Upper lobe of right lung (tissue), 1 donor: ENCODE results near the gene CDK18. TPM values are rescaled to one million over a fixed set of nuclear protein-coding genes. Genes with fewer than 3 reads are reported as not detected.
A peak's percentile ranks its signal among the peaks of the same experiment; 100 is the strongest.

Experiments used
- ATAC-seq: fragments of 200-7000 bp; cut with Tn5 transposase; one replicate; pipeline ENCODE4 v1.9.1; 2020; ENCODE audit warnings: mild to moderate bottlenecking, moderate library complexity
- DNase-seq: peaks from one replicate; pipeline ENCODE4 v3.0.0-alpha.2; 2020
- H3K27ac ChIP-seq: fragments of 200-600 bp; one replicate; pipeline ENCODE4 v1.8.0; 2022
- H3K27me3 ChIP-seq: fragments of 200-600 bp; one replicate; pipeline ENCODE4 v1.8.0; 2022; ENCODE audit warnings: mild to moderate bottlenecking
- H3K36me3 ChIP-seq: fragments of 200-600 bp; one replicate; pipeline ENCODE4 v1.8.0; 2022
- H3K4me1 ChIP-seq: fragments of 200-600 bp; one replicate; pipeline ENCODE4 v1.8.0; 2022
- H3K4me3 ChIP-seq: fragments of 200-600 bp; one replicate; pipeline ENCODE4 v1.8.0; 2022; ENCODE audit warnings: mild to moderate bottlenecking
- H3K9me3 ChIP-seq: fragments of 200-600 bp; one replicate; pipeline ENCODE4 v1.8.0; 2022
- intact Hi-C: fragments of 100-400 bp; cut with DNase I; formaldehyde crosslinking; loops from one replicate; pipeline ENCODE4 v1.11.0; 2022
- total RNA-seq: library from RNA; stranded (reverse); fragmentation: NEBNext Ultra II Directional; extraction: Animal tissue kit (Norgen Biotek cat#: 25700); gene quantifications from one replicate; pipeline ENCODE4 v1.2.1, GENCODE V29; 2021
- TF ChIP-seq, protein P1 (sequence below): fragments of 200-600 bp; IDR thresholded peaks from one replicate; pipeline ENCODE4 v1.8.0; 2022; ENCODE audit warnings: antibody characterized with exemption
- donor health status: DM: no; HTN: yes; CAD: no; lungs with severe emphysema.

The CDK18 gene
- total RNA-seq, 1 donor from 2014 or later, result 31.6 TPM

DNA sequence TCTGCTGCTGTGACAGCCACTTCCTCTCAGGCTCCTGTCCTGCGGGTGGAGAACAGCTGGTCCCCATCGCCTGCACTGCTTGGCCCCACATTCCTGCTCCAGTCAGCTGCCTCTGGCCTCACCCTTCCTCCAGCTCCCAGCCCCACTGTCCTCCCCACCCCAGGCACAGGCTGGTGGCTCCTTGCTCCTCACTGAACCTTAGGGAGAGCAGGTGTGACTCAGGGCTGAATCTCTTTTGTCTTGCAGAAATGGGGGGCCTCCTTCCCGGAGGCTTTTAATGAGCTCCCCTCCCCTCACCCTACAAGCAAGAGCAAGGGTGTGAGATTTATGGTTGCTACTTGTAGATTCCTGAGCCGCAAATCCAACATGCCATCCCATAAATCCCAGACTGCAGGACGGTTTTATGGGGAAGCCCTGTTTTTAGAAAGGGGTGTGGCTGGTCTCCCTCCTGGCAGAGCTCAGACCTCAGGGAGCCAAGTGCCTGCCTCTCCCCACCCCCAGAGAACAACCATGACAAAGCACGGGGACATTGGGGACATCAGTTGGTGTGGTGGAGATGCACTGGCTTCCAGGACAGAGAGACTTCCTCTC, 15.2 kb downstream of the CDK18 start:
- ATAC-seq, result peak; percentile 39
- no peak for DNase-seq
- no peaks in the 10 kb centered on the region for H3K9me3 ChIP-seq
- H3K4me3 ChIP-seq, result no peak overlapping the region
- intact Hi-C loops, result loop anchor here (5.0 to 10.0 kb wide), 2 partner anchors 32 to 175 kb away; no protein-coding TSS in a partner anchor
- H3K4me1 ChIP-seq, result peaks cover 9% of the 10 kb centered on the region
- H3K27ac ChIP-seq, result no peak overlapping the region
- H3K36me3 ChIP-seq, result no peaks in the 10 kb centered on the region
- TF ChIP-seq, protein P1, sequence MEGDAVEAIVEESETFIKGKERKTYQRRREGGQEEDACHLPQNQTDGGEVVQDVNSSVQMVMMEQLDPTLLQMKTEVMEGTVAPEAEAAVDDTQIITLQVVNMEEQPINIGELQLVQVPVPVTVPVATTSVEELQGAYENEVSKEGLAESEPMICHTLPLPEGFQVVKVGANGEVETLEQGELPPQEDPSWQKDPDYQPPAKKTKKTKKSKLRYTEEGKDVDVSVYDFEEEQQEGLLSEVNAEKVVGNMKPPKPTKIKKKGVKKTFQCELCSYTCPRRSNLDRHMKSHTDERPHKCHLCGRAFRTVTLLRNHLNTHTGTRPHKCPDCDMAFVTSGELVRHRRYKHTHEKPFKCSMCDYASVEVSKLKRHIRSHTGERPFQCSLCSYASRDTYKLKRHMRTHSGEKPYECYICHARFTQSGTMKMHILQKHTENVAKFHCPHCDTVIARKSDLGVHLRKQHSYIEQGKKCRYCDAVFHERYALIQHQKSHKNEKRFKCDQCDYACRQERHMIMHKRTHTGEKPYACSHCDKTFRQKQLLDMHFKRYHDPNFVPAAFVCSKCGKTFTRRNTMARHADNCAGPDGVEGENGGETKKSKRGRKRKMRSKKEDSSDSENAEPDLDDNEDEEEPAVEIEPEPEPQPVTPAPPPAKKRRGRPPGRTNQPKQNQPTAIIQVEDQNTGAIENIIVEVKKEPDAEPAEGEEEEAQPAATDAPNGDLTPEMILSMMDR, result no peak
- no peaks in the 10 kb centered on the region for H3K27me3 ChIP-seq

DNA sequence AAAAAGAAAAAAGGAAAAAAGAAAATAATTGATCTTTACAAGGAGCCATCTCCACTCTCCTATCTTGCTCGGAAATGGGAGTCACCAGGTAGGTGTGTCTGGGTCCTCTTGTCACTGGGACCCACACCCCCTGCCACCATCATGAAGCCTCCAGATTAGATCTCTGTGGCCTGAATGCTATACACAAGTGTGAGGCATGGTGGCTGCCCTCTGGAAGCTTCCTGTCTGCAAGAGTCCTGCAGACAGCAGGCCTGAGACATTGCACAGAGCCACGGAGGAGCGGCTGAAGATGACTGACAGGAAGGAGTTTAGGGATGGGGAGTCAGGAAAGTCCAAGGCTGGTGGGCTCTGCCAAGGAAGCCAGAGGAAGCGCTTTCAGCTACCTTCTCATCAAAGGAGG, 16.2 kb downstream of the CDK18 start:
- intact Hi-C loops, result loop anchor here (5.0 to 10.0 kb wide), 2 partner anchors 33 to 176 kb away; no protein-coding TSS in a partner anchor
- TF ChIP-seq, protein P1, result no peak
- no peaks in the 10 kb centered on the region for H3K36me3 ChIP-seq
- H3K27me3 ChIP-seq, result no peaks in the 10 kb centered on the region
- peaks cover 6% of the 10 kb centered on the region for H3K4me1 ChIP-seq
- H3K9me3 ChIP-seq, result no peaks in the 10 kb centered on the region
- DNase-seq (no peak), ATAC-seq (no peak)
- no peak overlapping the region for H3K4me3 ChIP-seq
- H3K27ac ChIP-seq, result no peak overlapping the region

DNA sequence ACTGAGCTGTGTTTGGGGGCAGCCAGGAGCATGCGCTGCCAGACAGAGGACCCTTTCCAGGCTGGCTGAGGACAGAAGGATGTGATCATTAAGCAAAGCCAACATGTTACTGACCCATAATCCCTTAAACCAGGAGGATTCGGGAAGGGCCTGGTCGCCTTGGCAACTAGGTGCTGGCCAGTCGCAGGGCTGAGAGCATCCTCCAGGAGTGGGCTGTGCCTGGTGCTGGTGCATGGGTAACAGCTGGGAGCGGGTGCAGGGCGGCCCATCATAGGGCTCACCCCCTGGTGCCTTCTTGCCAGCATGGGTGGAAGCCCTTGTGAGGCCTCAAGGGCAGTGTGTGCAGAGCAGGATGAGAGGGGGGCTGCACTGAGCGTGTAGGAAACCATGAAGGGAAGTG, 17.2 kb downstream of the CDK18 start:
- TF ChIP-seq, protein P1, result no peak
- Histone ChIP-seq H3K36me3 (no peaks in the 10 kb centered on the region), H3K27me3 (no peaks in the 10 kb centered on the region), H3K4me3 (no peak overlapping the region), H3K9me3 (no peaks in the 10 kb centered on the region), H3K4me1 (no peaks in the 10 kb centered on the region), H3K27ac (no peak overlapping the region)
- DNase-seq (peak; percentile 53), ATAC-seq (no peak)
- intact Hi-C loops, result loop anchor here (5.0 to 10.0 kb wide), 2 partner anchors 34 to 177 kb away; no protein-coding TSS in a partner anchor

DNA sequence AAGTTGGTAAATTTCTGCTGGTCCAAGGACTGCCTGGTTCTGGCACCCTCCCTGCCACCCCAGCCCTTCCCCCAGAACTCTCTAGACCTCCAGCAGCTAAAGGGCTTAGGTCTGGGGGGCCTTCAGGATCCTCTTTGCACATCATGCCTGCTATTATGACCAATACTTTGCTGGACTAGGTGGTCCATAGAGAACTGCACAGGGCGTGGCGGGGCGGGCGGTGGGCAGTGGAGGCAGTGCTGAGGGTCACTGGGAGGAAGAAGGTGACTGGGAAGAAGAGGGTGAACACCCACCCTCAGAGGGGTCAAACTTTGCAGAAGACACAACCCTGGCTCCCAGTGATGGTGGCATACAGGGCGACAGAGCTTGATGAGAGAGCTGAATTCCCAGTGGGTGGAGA, 18.2 kb downstream of the CDK18 start:
- ATAC-seq (no peak), DNase-seq (no peak)
- H3K4me1 ChIP-seq, result no peaks in the 10 kb centered on the region
- intact Hi-C loops, result loop anchor here (5.0 to 10.0 kb wide), 2 partner anchors 35 to 178 kb away; no protein-coding TSS in a partner anchor
- no peaks in the 10 kb centered on the region for H3K9me3 ChIP-seq
- H3K36me3 ChIP-seq, result no peaks in the 10 kb centered on the region
- no peak overlapping the region for H3K27ac ChIP-seq
- TF ChIP-seq, protein P1, result no peak
- H3K4me3 ChIP-seq, result no peak overlapping the region
- no peaks in the 10 kb centered on the region for H3K27me3 ChIP-seq

DNA sequence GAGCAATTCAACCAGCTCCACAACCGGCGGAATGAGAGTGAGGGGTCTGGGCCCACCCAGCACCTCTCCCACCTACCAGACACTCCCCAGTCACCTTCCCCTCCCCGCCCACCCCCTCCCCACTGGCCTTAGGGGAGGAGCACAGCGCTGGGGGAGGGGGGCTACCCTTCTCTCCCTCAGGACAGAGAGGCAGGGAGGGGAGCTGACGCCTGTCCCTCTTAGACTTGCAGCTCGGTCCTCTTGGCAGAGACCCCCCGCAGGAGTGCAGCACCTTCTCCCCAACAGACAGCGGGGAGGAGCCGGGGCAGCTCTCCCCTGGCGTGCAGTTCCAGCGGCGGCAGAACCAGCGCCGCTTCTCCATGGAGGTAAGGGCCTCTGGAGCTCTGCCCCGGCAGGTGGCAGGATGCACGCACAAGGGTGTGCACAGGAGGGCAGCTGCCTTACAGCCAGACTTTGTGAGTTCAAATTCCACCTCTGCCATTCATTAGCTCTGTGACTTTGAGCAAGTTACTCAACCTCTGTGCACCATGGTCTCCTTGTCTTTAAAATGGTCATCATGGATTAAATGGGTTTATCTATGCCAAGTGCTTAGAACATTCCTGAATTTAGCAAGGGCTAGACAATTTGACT, 18.9 kb downstream of the CDK18 start:
- H3K4me1 ChIP-seq, result no peaks in the 10 kb centered on the region
- no peaks in the 10 kb centered on the region for H3K36me3 ChIP-seq
- intact Hi-C loops, result loop anchor here (5.0 to 10.0 kb wide), 2 partner anchors 36 to 179 kb away; no protein-coding TSS in a partner anchor
- no peak for ATAC-seq
- H3K4me3 ChIP-seq, result no peak overlapping the region
- no peak overlapping the region for H3K27ac ChIP-seq
- DNase-seq, result no peak
- TF ChIP-seq, protein P1, result no peak
- H3K27me3 ChIP-seq, result no peaks in the 10 kb centered on the region
- no peaks in the 10 kb centered on the region for H3K9me3 ChIP-seq
